HL-60 (cell line): ENCODE data around the gene CILP2.

Experiments
- DNase-seq, 2 experiments: peaks; one replicate each; pipeline ENCODE4 v3.0.0-alpha.2; 2010 to 2020; ENCODE audit warnings: low read depth in 1 of 2, low spot score in 1 of 2
- H3K27ac ChIP-seq: fragments of 250-450 bp; sonication (Bioruptor Pico); replicated peaks from 2 replicates; pipeline ENCODE4 v1.5.1; 2020; ENCODE audit warnings: mild to moderate bottlenecking, moderate library complexity
- H3K27me3 ChIP-seq: fragments of 250-450 bp; sonication (Bioruptor Pico); 2 replicates; pipeline ENCODE4 v1.5.1; 2021; ENCODE audit warnings: mild to moderate bottlenecking, moderate library complexity; ENCODE audit not compliant: insufficient read depth, poor library complexity, severe bottlenecking
- H3K4me3 ChIP-seq: replicated peaks from 2 replicates; pipeline ENCODE4 v1.5.1; 2011; ENCODE audit warnings: mild to moderate bottlenecking, control low read depth, low read length; ENCODE audit not compliant: insufficient read depth
- CTCF ChIP-seq: IDR thresholded peaks from one replicate; pipeline ENCODE4 v1.5.1; 2011; ENCODE audit warnings: low read length, control low read depth, inconsistent platforms; ENCODE audit not compliant: insufficient read depth
- GABPA ChIP-seq: IDR thresholded peaks from 2 replicates; pipeline ENCODE4 v1.6.1; 2012; ENCODE audit warnings: low read depth
- POLR2AphosphoS5 ChIP-seq: IDR thresholded peaks from 2 replicates; pipeline ENCODE4 v1.6.1; 2012; ENCODE audit warnings: low read depth
- REST ChIP-seq: IDR thresholded peaks from 2 replicates; pipeline ENCODE4 v1.6.1; 2012; ENCODE audit warnings: low read depth; ENCODE audit not compliant: insufficient replicate concordance
- SPI1 ChIP-seq: IDR thresholded peaks from 2 replicates; pipeline ENCODE4 v1.6.1; 2012; ENCODE audit warnings: low read depth, mild to moderate bottlenecking, borderline replicate concordance

CILP2 gene

GRCh38 chr19:19570571-19570970 lies 32.5 kb downstream of the CILP2 start:
- no peaks in the 10 kb centered on the region for H3K27me3 ChIP-seq
- no peak overlapping the region for H3K4me3 ChIP-seq
- no peak overlapping the region for H3K27ac ChIP-seq
- no peak for DNase-seq
- no peak for TF ChIP-seq POLR2AphosphoS5

GRCh38 chr19:19571071-19571786 lies 33.2 kb downstream of the CILP2 start:
- no peak for TF ChIP-seq REST
- no peak for TF ChIP-seq GABPA
- no peak for DNase-seq
- no peaks in the 10 kb centered on the region for H3K27me3 ChIP-seq
- no peak overlapping the region for H3K4me3 ChIP-seq
- H3K27ac ChIP-seq: no peak overlapping the region

GRCh38 chr19:19575411-19575810 lies 37.3 kb downstream of the CILP2 start:
- Histone ChIP-seq H3K27me3 (no peaks in the 10 kb centered on the region), H3K27ac (no peak overlapping the region), H3K4me3 (no peak overlapping the region)
- DNase-seq: no peak
- TF ChIP-seq POLR2AphosphoS5 (no peak), SPI1 (no peak), CTCF (no peak), REST (no peak), GABPA (no peak)

GRCh38 chr19:19578252-19578651 lies 40.2 kb downstream of the CILP2 start:
- Histone ChIP-seq H3K27ac (no peak overlapping the region), H3K27me3 (no peaks in the 10 kb centered on the region), H3K4me3 (no peak overlapping the region)
- TF ChIP-seq POLR2AphosphoS5 (no peak), CTCF (no peak), REST (no peak), GABPA (no peak), SPI1 (no peak)
- no peak for DNase-seq
